Pons (tissue), 1 donor: ENCODE data around the gene OR9A4.
"Not testable (repeated sequence)": the region's sequence is repeated elsewhere in the genome, so short reads cannot be mapped to it uniquely, and the experiment has no call there.

ENCODE experiments used
- DNase-seq: peaks from one replicate; pipeline ENCODE4 v3.0.0-alpha.2; 2016; ENCODE audit warnings: low spot score

The OR9A4 gene

DNA sequence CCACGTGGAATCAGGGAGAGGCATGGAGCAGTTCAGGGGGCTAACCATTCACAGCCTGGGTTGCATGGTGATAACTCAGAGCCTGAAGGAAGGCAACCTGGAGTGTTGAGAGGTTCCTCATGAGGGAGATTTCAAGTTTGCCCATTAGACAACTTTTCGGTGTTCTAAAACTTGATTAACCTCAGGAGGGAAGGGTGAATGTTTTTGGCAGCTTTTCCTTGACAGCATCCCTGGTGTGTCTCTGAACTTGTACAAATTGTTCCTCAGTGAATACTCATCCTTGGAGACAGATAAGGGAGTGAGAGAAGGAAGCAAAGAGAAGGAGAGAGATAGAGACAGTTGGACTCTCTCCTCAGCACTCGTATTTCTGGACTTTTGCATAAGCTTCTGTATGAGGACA is at the start of gene OR9A4:
Gene OR9A4 (plus strand): TSS at position 301 of the 400 bp plus-strand sequence. CDS start 2,477 bp downstream, outside the sequence.
- DNase-seq = no peak

DNA sequence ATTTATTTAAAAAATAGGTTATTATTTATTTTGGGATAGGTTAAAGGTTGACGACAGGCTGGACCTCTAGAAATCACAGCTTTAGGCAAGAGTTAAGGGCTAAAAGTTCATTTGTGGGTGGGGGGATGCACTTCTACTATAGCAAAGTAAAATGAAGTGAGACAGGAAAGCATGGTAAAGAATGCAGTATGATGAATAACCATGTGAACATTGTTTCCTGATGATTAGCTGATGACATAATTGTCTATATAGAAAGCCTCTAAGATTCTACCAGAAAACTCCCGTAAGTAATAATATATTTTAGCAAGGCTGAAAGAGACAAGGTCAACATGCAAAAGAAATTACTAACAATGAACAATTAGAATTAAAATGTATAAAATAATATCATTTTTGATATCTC is 49.2 kb upstream of the OR9A4 start:
- DNase-seq = no peak

GRCh38 chr7:141872931-141873330 is 43.3 kb upstream of the OR9A4 start:
- no peak for DNase-seq

DNA sequence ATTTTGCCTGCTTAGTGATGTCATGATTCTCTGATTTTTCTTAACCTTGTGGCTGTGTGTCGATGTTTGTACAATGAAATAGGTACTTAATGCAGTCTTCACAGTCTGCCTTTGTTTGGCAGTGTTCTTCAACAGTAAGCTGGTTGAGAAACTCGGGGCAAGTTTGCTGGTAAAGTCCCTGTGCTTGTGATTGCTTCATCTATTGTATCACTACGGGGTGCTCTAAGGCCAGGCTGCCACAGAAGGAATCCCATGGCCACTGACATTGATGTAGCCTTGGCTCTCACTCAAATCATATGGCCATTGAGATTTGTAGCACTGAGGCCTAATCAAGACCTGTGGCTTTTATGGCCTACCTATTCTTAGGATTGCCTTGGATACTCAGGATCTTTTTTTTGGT is 41.4 kb upstream of the OR9A4 start:
- no peak for DNase-seq

- DNase-seq = no peak
Measured at GRCh38 chr7:141875453-141875852, 40.7 kb upstream of the OR9A4 start.

DNA sequence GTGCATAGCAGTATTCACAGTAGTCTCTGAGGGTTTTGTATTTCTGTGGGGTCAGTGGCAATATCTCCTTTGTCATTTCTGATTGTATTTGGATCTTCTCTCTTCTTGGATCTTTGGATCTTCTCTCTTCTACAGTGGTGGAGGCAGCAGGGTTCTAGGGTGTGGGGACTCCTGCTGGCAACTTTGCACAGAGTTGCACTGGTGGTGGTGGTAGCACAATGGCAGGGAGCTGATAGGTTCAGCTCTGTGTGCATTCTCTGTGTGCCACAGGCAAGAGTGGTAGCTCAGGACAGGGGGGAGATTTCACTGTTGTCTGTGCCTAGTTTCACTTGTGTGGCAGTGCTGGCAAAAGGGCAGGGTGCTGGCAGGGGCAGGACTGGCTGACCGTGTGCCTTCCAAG is 39.8 kb upstream of the OR9A4 start:
- DNase-seq = no peak

DNA sequence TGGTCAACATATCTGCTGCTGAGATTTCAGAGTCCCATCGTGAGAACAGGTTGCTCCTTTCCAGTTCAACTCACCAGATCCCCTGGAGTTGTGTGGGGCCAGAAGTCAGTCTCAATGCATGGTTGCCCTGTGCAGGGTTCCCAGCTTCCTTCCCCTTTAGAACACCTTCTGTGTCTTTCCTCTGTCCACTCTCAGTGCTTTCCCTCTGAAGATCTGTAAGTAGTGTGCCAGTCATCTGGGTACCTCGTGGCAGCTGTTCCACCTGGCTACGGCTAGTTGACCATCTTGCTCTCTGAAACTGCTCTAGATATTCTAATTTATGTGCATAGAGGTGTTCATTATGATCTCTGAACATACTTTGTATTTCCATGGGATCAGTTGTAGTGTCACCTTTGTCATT is 38.8 kb upstream of the OR9A4 start:
- no peak for DNase-seq

DNA sequence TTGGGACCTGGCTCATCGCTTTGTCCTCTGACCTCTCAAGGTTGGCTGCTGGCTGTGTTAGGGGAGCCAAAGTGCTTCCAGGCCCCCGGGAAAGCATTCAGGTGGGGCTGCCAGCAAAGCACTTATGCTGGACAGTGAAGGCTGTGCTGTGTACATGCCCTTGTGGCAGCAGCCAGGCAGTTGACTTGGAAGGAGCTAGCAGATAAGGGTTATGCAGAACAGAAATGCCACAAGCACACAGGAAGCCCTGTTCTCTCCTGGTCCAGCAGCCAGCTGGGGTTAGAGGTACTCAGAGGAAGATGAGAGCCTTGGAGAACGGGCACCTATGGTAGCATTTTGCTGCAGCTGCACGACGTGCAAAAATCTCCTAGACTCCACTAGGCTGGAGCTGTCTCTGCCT is 35.2 kb upstream of the OR9A4 start:
- no peak for DNase-seq

GRCh38 chr7:141884539-141885225 is 31.5 kb upstream of the OR9A4 start:
- peak; percentile 34 for DNase-seq

DNA sequence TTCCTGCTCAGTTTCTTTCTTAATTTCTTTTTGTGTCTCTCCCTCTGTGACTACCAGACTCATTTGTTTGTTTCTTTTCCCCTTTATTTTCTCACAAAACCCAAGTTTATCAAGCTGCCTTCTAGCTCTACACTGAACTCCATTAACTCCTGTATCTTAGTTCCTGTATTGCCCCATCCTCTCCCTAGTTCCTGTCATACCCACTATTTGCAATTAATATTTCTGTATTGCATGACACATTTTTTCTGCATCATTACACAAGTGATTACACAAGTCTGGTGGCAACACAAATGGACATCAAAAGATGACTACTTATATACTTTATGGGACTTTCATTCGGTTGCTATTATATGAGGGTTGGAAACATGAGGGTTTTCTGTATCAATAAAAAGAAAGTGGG is 26.9 kb upstream of the OR9A4 start:
- DNase-seq = no peak

DNA sequence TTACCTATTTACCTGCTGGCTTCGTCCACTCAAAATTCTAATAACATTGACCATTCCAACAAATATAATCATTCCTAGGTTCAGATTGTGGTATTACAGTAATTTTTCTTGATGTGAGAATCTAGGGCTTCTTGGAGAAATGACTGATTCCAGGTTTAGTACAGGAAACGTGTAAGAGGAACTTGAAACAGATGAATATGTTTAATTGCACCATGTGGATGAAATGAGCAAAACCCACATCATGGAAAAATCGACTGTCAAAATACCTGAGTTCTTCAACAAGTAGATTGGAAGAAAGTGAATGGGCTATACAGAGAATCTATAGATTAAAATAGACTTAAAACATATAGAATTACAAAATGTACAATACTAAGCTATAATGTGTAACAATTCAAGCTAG is 24.9 kb upstream of the OR9A4 start:
- DNase-seq = no peak

GRCh38 chr7:141899366-141899765 is 16.8 kb upstream of the OR9A4 start:
- not testable (repeated sequence) for DNase-seq

GRCh38 chr7:141906285-141906684 is 9.9 kb upstream of the OR9A4 start:
- no peak for DNase-seq

DNA sequence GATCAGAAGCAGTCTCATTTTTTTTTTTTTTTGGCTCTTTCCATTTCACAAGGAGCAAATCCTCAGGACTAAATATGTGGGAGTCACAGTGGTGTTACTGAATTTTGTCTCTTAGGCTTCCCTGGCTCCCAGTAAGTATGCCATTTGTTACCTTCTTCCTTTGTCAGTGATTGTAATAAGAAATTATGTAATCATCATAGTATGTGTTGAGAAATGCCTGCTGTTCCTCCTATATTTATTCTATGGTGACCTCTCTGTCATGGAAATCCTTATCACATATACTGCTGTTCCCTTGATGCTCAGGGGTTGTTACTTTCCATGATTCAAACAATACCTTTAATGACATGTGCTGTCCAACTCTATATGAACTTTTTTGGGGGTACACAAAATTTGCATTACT is 4.8 kb upstream of the OR9A4 start:
- no peak for DNase-seq

DNA sequence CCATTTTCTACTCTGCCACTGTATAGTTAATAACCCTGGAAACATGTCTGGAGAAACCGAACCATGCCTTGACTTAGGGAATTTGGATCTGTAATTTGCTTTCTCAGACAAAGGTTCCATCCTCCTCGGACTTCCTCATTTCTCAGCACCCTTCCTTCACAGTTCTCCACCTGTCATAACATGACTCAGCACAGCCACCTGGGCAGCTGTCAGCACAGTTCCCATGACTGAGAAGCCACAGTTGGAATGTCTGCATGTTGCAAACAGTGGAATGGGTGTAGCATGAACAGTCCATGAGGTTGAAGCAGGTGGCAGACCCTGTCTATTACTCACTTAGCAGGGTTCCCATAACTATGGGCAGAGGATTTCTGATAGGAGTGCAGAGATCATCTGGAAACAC is 634 bp upstream of the OR9A4 start:
- DNase-seq = no peak

DNA sequence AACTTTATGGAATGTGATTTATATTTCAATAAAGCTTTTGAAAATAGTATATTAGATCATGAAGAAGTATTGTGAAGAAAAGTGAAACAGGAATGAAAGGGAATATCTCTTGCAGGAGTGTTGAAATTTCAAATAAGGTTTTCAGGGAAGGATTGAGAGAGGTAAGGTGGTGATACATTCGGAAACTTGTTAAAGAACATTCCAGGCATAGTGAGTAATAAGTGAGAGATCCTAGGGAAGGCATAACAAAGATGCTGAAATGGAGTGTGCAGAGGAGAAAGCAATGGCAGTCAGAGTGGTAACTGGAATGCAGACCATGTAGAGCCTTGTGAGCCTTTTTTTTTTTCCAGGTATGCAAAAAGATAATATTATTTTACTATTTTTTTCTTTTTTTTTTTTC is 4.1 kb downstream of the OR9A4 start:
- no peak for DNase-seq

DNA sequence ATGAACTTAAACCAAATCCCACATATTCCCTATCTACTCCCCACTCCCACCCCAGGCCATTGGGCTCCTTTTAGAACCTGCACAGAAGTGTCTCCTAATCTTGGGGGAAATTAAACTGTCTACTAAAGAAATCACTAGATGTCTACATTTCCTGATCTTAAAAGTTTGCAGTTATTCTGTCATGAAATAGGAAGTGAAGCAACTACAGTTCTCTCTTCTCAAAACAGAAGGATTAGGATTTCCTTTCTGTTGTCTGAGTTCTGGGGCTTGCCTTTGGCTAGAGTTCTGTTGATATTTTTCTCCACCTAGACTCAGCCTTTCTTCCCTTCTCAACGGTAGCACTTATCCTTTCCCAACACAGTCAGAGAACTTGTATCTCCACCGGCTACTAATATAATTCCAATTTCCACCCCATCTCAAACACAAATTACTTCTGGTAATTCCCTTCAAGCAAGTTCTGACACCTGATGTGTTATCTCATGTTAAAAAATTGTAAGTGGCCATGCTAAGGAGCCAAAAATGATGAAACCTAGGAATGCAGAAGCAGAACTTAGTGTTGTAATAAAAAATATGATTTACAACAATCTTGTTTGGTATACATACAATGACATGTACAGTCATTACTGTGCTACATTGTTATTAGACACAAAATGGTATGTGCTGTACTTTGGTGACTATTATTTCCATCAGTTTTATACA is 12.1 kb downstream of the OR9A4 start:
- peak; percentile 29 for DNase-seq

DNA sequence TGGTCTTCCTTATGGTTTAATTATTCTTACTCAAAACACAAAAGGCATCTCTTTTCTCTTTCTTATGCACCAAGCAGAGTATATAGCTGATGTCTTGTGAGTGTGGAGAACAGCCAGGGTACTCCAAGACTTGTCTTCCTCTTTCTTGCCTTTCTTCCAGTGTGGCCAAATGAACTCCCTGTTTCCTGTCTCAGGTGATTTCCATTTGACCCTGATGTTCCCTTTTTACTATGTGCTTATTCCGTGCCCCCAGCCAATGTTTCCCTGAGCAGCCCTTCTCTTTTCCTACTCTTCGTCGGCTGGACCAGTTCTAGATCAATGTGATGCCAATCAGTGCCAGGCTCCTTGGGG is 12.6 kb downstream of the OR9A4 start:
- DNase-seq = peak; percentile 7

DNA sequence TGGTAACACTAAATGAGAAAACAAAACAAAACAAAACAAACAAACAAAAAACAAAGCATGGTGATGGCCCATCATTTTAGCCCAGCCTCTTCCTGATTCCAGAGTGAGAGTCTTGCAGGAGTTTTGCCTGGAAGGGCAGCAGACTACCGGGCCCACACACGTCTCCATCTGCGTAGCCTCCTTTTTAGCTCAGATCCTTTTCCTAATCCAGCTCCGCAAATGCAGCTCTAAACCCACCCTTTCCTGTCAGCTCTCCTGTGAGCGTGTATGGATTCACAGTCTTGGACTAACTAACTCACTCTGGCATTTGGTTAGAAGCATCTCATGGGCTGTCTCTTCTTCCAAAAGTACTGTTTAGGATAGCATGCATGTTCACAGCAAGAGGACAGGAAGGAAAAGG is 14.0 kb downstream of the OR9A4 start:
- DNase-seq = no peak

DNA sequence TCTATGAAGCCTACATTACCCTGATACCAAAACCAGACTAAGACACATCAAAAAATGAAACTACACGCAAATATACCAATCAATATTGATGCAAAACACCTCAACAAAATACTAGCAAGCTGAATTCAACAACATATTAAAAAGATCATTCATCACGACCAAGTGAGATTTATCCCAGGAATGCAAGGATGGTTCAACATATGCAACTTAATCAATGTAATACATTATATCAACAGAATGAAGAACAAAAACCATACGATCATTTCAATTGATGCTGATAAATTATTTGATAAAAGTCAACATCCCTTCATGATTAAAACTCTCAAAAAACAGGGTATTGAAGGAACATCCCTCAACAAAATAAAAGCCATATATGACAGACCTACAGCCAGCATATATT is 24.9 kb downstream of the OR9A4 start:
- no peak for DNase-seq

DNA sequence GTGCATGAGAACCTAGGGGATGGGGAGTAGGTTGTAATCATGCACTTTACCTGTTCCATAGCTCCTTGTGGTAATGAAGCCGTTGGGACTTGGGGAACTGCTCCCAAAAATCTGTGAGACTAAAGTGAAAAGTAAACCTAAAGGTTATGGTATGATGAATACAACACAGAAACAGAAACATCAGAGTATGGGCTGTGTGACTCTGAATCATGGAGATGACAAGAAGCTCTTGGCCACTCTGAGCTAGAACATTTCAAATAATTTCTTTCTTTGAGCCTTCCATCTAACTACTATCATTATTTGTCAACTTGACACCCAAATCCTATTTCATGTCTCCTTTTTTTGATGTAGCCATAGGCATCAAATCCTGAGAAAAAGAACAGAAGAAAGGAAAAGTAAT is 27.6 kb downstream of the OR9A4 start:
- no peak for DNase-seq

DNA sequence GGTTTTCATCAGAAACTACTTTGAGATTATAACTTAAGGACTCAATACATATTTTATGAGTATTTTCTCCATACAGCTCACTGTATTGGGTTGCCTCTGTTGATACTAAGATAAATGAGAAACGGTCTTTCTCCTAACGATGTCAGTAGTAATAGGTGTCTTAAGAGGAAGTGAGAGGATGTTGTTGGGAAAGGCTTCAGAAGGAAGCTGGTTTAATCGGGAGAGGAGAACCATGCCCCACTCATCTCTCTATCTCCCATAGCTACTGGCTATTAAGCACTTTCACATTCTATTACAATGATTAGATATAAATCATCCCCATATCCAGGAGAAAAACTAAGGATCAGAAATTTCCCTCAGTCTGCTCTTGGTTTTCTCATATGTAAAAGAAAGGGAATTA is 28.6 kb downstream of the OR9A4 start:
- DNase-seq = no peak

DNA sequence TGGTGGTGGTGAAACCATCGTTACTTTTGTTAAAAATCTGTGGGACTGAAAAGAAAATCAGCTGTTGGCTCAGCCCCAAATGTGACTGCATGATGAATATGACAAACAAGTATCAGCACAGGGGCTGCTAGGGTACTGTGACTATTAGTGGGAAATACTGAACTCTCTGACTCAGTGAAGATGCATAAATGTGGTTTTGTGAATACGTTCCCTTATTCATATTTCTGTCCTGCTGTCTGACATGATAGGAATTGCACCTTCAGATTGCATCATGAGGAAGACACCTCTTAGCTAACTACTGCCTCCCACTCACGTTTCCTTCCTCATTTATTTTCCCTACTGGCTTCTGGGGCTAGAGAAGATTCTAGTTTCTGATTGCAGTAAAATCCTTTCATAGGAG is 29.2 kb downstream of the OR9A4 start:
- DNase-seq = peak; percentile 53

DNA sequence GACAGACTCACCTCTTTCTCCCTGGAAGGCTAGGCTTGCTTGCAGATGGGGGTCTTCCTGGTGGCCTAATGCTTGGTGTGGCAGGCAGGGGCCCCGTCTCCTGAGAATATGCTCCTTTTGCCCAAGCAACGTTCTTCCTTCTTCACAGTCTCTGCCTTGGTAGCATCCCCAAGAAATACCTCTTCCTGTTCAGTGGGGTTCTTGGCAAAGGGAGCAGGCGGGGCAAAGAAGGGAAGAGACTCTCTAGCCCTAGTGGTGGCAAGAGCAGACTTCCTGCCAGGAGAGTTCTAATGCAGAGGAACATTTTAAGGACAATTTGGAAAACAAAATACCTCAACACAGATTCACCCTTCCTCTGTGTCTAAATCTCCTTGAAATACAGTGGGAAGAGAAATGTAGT is 30.6 kb downstream of the OR9A4 start, which contains the start of gene CLEC5A:
Gene CLEC5A (minus strand): TSS at position 179 of the 400 bp plus-strand sequence. CDS start 682 bp downstream, outside the sequence.
- no peak for DNase-seq
